Kidney (tissue), 14 donors: ENCODE data around the gene ARRDC3. TPM values are rescaled to one million over a fixed set of nuclear protein-coding genes. Genes with fewer than 3 reads are reported as not detected.

Source experiments
- DNase-seq, 5 donors: peaks; one replicate each; pipeline ENCODE4 v3.0.0-alpha.2; 2013 to 2020
- FAIRE-seq: peaks from 2 replicates; lab custom pipeline; 2012; peaks lifted over from hg19 to GRCh38; lab: Jason Lieb, UNC
- H3K27ac ChIP-seq, 2 donors: one replicate each; pipeline ENCODE4 v1.7.0; 2013; ENCODE audit warnings: low read depth in 2 of 2, low read length in 2 of 2, inconsistent platforms in 1 of 2
- H3K27me3 ChIP-seq: one replicate; pipeline ENCODE4 v1.7.1; 2013; ENCODE audit warnings: low read length, inconsistent platforms; ENCODE audit not compliant: control insufficient read depth, insufficient read depth
- H3K36me3 ChIP-seq, 3 donors: one replicate each; pipeline versions ENCODE4 v1.7.0 to v1.7.1; 2013; ENCODE audit warnings: low read length in 3 of 3, control low read depth in 1 of 3, inconsistent platforms in 1 of 3; ENCODE audit not compliant: insufficient read depth in 3 of 3, control insufficient read depth in 2 of 3
- H3K4me1 ChIP-seq, 3 donors: one replicate each; pipeline versions ENCODE4 v1.7.0 to v1.7.1; 2013; ENCODE audit warnings: low read length in 3 of 3, inconsistent platforms in 1 of 3, low read depth in 1 of 3; ENCODE audit not compliant: control insufficient read depth in 2 of 3, insufficient read depth in 2 of 3
- H3K4me3 ChIP-seq, 3 donors: one replicate each; pipeline versions ENCODE4 v1.7.0 to v1.8.1; 2013; ENCODE audit warnings: low read length in 3 of 3, control low read depth in 1 of 3, inconsistent platforms in 1 of 3
- H3K9ac ChIP-seq, 3 donors: one replicate each; pipeline versions ENCODE4 v1.7.0 to v1.7.1; 2013; ENCODE audit warnings: low read length in 3 of 3, control low read depth in 1 of 3, inconsistent platforms in 1 of 3
- H3K9me3 ChIP-seq, 3 donors: one replicate each; pipeline versions ENCODE4 v1.7.0 to v1.7.1; 2013; ENCODE audit warnings: low read length in 3 of 3, control low read depth in 1 of 3, inconsistent platforms in 1 of 3; ENCODE audit not compliant: control insufficient read depth in 2 of 3, insufficient read depth in 1 of 3
- CTCF ChIP-seq: IDR thresholded peaks from 3 replicates; pipeline ENCODE4 v1.5.1; 2012; ENCODE audit warnings: mild to moderate bottlenecking, moderate library complexity, borderline replicate concordance; ENCODE audit not compliant: insufficient read depth; ENCODE audit errors: extremely low read depth
- intact Hi-C: fragments of 100-400 bp; cut with DNase I; formaldehyde crosslinking; loops from one replicate; pipeline ENCODE4 v1.11.1; 2022
- polyA plus RNA-seq: library from polyadenylated mRNA; stranded (reverse); fragments of 350-450 nt; fragmentation: Illumina TruSeq; extraction: RNeasy Lipid Tissue Mini Kit (QIAGEN cat#74804); gene quantifications from one replicate; pipeline ENCODE4 v1.2.3, GENCODE V29; 2014; ENCODE audit warnings: low read depth, low replicate concordance; ENCODE audit not compliant: insufficient read depth
- total RNA-seq: library from RNA; stranded (reverse); fragmentation: NEBNext Ultra II Directional; extraction: Animal tissue kit (Norgen Biotek cat#: 25700); gene quantifications from one replicate; pipeline ENCODE4 v1.2.1, GENCODE V29; 2021
- donor health status: control.
- donor health status: control.
- donor health status: control.
- donor health status: control.
- donor health status: control.
- donor health status: DM: yes; HTN: yes; CAD: no.
- donor health status: Normal renal cell carcinoma (clear cell type).

The ARRDC3 gene
- total and polyA plus RNA-seq, 2 donors from 2014 or later: 18.4 to 124 TPM

- intact Hi-C loops: no loop called here
- Histone ChIP-seq H3K27ac (no peak overlapping the region), H3K36me3 (no peaks in the 10 kb centered on the region), H3K9ac (no peak overlapping the region), H3K9me3 (no peaks in the 10 kb centered on the region), H3K4me3 (peak overlapping the region in 1 of 3 donors; percentile 6), H3K27me3 (no peaks in the 10 kb centered on the region), H3K4me1 (no peaks in the 10 kb centered on the region)
- TF ChIP-seq CTCF: peak; percentile 73
- FAIRE-seq (peak; percentile 95), DNase-seq (peak in 4 of 5 donors; percentile 39 to 75 (median 54))
Measured at GRCh38 chr5:91419571-91420537, 36.7 kb upstream of the ARRDC3 start.

- H3K9ac ChIP-seq: no peak overlapping the region
Measured at GRCh38 chr5:91419136-91419535, 36.0 kb upstream of the ARRDC3 start.

GRCh38 chr5:91418158-91418557, 35.0 kb upstream of the ARRDC3 start:
- Histone ChIP-seq H3K36me3 (no peaks in the 10 kb centered on the region), H3K4me1 (no peaks in the 10 kb centered on the region), H3K9me3 (no peaks in the 10 kb centered on the region), H3K9ac (no peak overlapping the region), H3K27me3 (no peaks in the 10 kb centered on the region), H3K27ac (no peak overlapping the region), H3K4me3 (no peak overlapping the region)
- no peak for TF ChIP-seq CTCF
- intact Hi-C loops: no loop called here
- FAIRE-seq: no peak
- DNase-seq: no peak

More at GRCh38 chr5:91419136-91419535, 36.0 kb upstream of the ARRDC3 start:
- no peak for DNase-seq
- Histone ChIP-seq H3K27ac (no peak overlapping the region), H3K9me3 (no peaks in the 10 kb centered on the region), H3K4me3 (peak overlapping the region in 1 of 3 donors; percentile 6), H3K27me3 (no peaks in the 10 kb centered on the region), H3K36me3 (no peaks in the 10 kb centered on the region), H3K4me1 (no peaks in the 10 kb centered on the region)
- peak; percentile 73 for FAIRE-seq
- TF ChIP-seq CTCF: no peak
- intact Hi-C loops: no loop called here
